HUES48 (cell line): ENCODE results near the gene ROCK2.
A peak's percentile ranks its signal among the peaks of the same experiment; 100 is the strongest.
"Not testable (repeated sequence)": the region's sequence is repeated elsewhere in the genome, so short reads cannot be mapped to it uniquely, and the experiment has no call there.

ENCODE experiments used
- H3K27ac ChIP-seq: one replicate; pipeline ENCODE4 v1.7.0; 2013; ENCODE audit warnings: low read depth, low read length, inconsistent platforms
- H3K27me3 ChIP-seq: 2 replicates; pipeline ENCODE4 v1.6.1; 2013; ENCODE audit warnings: mild to moderate bottlenecking, low read length; ENCODE audit not compliant: control insufficient read depth, insufficient read depth
- H3K36me3 ChIP-seq: 2 replicates; pipeline ENCODE4 v1.6.1; 2013; ENCODE audit warnings: low read length; ENCODE audit not compliant: control insufficient read depth, insufficient read depth
- H3K4me1 ChIP-seq: 2 replicates; pipeline ENCODE4 v1.6.1; 2013; ENCODE audit warnings: mild to moderate bottlenecking, low read length; ENCODE audit not compliant: control insufficient read depth, insufficient read depth
- H3K4me3 ChIP-seq: 2 replicates; pipeline ENCODE4 v1.5.1; 2013; ENCODE audit warnings: mild to moderate bottlenecking, low read depth, low read length
- H3K9ac ChIP-seq: 2 replicates; pipeline ENCODE4 v1.6.1; 2013; ENCODE audit warnings: mild to moderate bottlenecking, low read depth, low read length, moderate library complexity
- H3K9me3 ChIP-seq: 2 replicates; pipeline ENCODE4 v1.6.1; 2013; ENCODE audit warnings: low read length; ENCODE audit not compliant: control insufficient read depth, insufficient read depth

ROCK2 gene

DNA sequence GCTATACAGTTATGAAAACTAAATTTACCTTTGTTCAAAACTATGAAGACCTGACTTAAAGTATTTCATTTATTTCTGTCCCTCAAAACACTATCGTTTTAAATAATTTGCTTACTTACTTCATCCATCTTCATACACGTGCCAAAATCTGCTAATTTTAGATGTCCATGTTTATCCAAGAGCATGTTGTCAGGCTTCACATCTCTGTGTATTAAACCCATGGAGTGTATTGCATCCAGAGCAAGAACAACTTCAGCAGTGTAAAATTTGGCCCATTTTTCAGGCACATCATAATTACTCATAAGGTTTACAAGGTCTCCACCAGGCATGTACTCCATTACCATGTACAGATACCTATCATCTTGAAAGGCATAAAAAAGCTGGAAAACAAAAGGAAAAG is 108.9 kb downstream of the ROCK2 start:
- Histone ChIP-seq H3K4me1 (no peaks in the 10 kb centered on the region), H3K9me3 (no peaks in the 10 kb centered on the region), H3K36me3 (0 out of 2 replicates have a peak, but pooled peaks cover 4% of the 10 kb centered on the region), H3K27ac (no peak overlapping the region), H3K27me3 (no peaks in the 10 kb centered on the region), H3K4me3 (no peak overlapping the region), H3K9ac (no peak overlapping the region)

DNA sequence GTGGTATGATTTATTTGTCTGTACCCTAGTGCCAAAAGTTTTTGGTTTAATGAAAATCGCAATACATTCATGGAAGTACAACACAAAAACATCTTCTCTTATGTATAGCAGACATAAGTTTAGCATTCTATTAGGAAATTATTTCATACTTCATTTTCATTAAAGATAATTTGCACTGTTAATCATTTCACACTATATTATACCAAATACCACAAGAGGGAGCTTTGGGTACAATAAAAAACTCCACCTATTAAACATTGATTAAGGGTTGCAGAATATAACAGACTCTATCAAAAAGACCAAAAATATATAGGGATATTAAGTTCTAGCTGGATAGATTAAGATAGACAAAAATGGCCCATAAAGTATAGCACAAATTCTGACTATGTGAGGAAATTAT is 110.1 kb downstream of the ROCK2 start:
- Histone ChIP-seq H3K4me3 (no peak overlapping the region), H3K27me3 (no peaks in the 10 kb centered on the region), H3K36me3 (0 out of 2 replicates have a peak, but pooled peaks cover 4% of the 10 kb centered on the region), H3K4me1 (no peaks in the 10 kb centered on the region), H3K9me3 (no peaks in the 10 kb centered on the region), H3K27ac (no peak overlapping the region), H3K9ac (no peak overlapping the region)

DNA sequence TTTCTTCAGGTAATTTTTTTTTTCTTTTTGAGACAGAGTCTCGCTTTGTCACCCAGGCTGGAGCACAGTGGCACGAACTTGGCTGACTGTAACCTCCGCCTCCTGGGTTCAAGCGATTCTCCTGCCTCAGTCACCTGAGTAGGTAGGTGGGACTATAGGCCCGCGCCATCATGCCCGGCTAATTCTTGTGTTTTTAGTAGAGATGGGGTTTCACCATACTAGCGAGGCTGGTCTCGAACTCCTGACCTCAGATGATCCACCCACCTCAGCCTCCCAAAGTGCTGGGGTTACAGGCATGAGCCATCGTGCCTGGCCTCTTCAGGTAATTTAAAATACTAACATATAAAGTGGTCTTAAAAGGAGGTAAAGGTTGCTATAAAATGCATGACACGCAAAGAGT is 113.2 kb downstream of the ROCK2 start:
- H3K27ac ChIP-seq, H3K4me3 ChIP-seq, H3K27me3 ChIP-seq, H3K9me3 ChIP-seq, H3K9ac ChIP-seq, H3K4me1 ChIP-seq, H3K36me3 ChIP-seq: not testable (repeated sequence)

DNA sequence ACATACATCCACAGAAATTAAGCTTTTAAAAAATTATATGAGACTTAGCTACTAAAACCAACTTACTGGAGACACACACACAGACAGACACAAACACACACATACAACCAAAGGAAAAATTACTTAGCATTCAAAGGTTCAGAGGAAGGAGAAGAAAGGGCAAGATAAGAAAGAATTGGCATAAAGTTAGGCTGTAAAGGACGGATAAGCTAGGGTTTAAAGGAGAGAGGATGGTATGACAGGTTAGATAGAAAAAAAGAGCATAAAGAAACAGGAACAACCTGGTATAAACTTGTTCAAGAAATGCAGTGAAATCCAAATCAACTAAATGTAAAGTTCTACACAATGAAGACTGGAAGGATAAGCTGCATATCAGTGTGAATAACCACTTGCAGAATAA is 115.7 kb downstream of the ROCK2 start:
- H3K9ac ChIP-seq = no peak overlapping the region
- H3K27ac ChIP-seq = no peak overlapping the region
- H3K4me1 ChIP-seq = peaks cover 14% of the 10 kb centered on the region
- peaks cover 2% of the 10 kb centered on the region; the same call in 1 of the 2 replicates for H3K36me3 ChIP-seq
- H3K27me3 ChIP-seq = no peaks in the 10 kb centered on the region
- no peak overlapping the region for H3K4me3 ChIP-seq
- H3K9me3 ChIP-seq = no peaks in the 10 kb centered on the region

DNA sequence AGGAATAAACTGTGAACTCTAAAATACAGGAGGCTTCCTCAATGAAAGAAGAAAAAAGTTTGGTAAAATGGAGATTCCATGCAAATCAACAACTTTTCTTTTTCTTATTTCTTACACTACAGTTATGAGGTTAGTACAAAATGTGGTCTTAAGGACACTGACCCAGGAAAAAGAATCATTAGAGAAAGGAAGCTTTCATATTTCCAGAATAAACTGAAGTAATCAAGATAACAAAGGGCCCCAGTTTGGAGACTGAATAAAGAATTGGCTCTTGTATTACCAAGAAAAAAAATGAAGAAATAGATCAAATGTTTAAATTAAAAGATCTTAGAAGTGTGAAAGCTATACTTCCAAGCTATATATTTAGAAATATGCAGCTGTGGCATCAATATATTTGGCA is 116.8 kb downstream of the ROCK2 start:
- Histone ChIP-seq H3K27ac (no peak overlapping the region), H3K4me1 (peaks cover 20% of the 10 kb centered on the region), H3K4me3 (no peak overlapping the region), H3K9me3 (no peaks in the 10 kb centered on the region), H3K9ac (no peak overlapping the region), H3K27me3 (no peaks in the 10 kb centered on the region), H3K36me3 (peaks cover 2% of the 10 kb centered on the region; the same call in 1 of the 2 replicates)

DNA sequence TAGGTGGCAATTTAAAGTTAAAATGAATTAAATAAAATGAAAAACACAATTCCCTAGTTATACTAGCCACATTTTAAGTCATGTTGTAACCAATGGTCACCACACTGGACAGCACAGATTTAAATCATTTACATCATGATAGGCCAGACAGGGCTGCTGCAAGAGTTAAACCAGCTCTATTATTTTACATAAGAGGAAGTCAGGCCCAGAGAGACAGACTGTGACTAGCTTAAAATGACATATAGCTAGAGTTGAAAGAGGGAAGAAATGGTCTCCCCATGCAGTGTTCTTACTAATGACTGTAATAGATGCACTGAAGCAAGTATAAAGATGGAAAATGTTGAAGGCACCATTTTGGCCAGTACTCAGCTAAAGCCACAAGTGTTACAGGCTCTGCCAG is 119.5 kb downstream of the ROCK2 start:
- Histone ChIP-seq H3K4me3 (no peak overlapping the region), H3K4me1 (peaks cover 20% of the 10 kb centered on the region), H3K27ac (peak overlapping the region; percentile 43), H3K9ac (no peak overlapping the region), H3K27me3 (no peaks in the 10 kb centered on the region), H3K9me3 (no peaks in the 10 kb centered on the region), H3K36me3 (peaks cover 19% of the 10 kb centered on the region)

DNA sequence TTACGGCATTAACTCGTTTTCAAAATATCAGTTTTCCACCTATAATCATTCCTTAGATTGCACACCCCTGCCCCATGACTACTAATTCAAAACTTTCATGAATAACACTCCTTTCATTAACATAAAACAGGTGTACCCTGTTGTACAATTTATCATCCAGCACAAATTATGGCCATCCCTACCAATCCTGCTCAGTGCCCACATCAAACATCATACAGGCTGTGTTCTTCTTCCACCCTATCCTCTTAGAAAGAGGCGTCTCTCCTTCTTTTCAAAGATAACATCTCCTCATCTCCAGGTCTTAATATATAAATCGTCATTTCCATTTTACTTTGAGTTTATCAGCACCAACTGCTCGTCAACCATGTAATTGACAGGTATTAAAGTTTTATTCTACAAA is 121.6 kb downstream of the ROCK2 start:
- Histone ChIP-seq H3K36me3 (peaks cover 32% of the 10 kb centered on the region), H3K9ac (no peak overlapping the region), H3K4me3 (no peak overlapping the region), H3K9me3 (no peaks in the 10 kb centered on the region), H3K27ac (no peak overlapping the region), H3K27me3 (no peaks in the 10 kb centered on the region), H3K4me1 (peaks cover 20% of the 10 kb centered on the region)

DNA sequence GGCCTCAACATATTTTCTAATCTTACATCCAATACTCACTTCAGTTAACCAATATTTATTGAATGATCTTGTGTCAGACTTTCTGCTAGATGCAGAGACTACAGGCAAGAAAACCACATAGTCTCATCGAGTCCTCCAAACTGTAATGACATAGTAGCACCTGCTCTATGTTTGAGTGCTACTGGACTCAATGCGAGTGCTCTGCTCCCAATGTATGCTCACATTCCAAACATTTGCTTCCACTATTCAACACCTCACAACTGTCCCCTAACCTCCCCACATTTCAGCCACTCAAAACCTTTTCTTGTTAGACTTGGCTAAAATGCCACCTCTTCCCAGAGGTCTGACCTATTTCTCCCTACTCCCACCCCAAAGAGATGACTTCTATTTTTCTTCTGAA is 124.0 kb downstream of the ROCK2 start:
- Histone ChIP-seq H3K9ac (no peak overlapping the region), H3K27ac (no peak overlapping the region), H3K27me3 (no peaks in the 10 kb centered on the region), H3K4me1 (peaks cover 20% of the 10 kb centered on the region), H3K9me3 (no peaks in the 10 kb centered on the region), H3K36me3 (peaks cover 51% of the 10 kb centered on the region), H3K4me3 (no peak overlapping the region)

DNA sequence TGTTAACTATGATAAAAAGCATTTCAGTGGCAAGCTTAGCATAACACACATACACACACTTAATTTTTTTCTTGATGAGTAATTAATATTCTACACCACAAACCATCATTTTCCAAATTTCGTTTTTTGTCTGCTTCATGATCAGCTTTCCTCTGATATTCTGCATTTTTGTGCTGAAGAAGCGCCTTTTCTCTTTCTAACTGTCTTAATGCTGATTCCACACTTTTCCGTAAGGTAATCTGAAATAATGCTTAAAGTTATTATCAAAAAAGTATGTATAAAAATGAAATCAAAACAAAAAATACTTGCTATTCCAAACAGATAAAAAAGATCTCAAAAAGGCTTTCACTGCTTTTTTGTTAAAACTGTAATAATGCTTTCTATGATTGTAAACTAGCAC is 129.0 kb downstream of the ROCK2 start:
- Histone ChIP-seq H3K4me1 (no peaks in the 10 kb centered on the region), H3K27ac (no peak overlapping the region), H3K9ac (no peak overlapping the region), H3K36me3 (peaks cover 73% of the 10 kb centered on the region), H3K27me3 (no peaks in the 10 kb centered on the region), H3K4me3 (no peak overlapping the region), H3K9me3 (no peaks in the 10 kb centered on the region)

DNA sequence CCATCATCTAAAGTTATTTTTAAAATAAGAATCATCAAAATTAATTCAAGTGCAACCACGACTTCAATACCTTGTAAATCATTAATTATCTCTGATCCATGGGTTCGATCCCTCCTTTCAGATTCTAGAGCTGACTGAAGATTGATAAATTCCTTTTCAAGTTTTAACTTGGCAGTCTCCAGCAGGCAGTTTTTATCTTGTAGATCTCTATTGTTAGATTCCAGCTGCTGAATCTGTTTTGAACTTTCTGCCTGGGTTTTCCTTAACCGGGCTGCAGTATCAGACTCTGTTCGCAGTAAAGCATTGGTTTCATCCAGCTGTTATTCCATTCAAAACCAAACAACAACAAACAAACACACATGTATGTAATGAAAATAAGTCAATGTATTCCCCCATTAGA is 129.7 kb downstream of the ROCK2 start:
- Histone ChIP-seq H3K36me3 (peaks cover 77% of the 10 kb centered on the region), H3K27ac (no peak overlapping the region), H3K4me3 (no peak overlapping the region), H3K27me3 (no peaks in the 10 kb centered on the region), H3K9ac (no peak overlapping the region), H3K4me1 (no peaks in the 10 kb centered on the region), H3K9me3 (no peaks in the 10 kb centered on the region)

DNA sequence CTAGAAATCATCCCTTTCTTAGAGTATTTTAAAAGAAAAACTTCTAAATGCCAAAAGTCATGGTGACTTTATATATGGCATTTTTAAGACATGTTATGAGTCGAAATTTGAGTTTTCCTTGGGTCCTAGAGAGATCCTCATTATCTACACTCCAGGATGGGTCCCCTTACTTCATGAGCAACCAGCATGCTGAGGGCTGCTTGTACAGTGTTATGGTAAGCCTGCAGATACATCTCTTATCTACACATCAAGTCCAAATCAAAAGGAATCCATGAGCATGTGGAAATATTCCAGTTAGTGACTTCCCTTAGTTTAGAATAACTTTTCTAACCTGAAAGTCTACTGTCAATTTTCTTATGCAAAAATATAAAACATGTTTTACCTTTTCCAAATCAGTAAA is 130.5 kb downstream of the ROCK2 start:
- Histone ChIP-seq H3K27ac (no peak overlapping the region), H3K4me1 (no peaks in the 10 kb centered on the region), H3K36me3 (peaks cover 80% of the 10 kb centered on the region), H3K9ac (no peak overlapping the region), H3K27me3 (no peaks in the 10 kb centered on the region), H3K9me3 (no peaks in the 10 kb centered on the region), H3K4me3 (no peak overlapping the region)

DNA sequence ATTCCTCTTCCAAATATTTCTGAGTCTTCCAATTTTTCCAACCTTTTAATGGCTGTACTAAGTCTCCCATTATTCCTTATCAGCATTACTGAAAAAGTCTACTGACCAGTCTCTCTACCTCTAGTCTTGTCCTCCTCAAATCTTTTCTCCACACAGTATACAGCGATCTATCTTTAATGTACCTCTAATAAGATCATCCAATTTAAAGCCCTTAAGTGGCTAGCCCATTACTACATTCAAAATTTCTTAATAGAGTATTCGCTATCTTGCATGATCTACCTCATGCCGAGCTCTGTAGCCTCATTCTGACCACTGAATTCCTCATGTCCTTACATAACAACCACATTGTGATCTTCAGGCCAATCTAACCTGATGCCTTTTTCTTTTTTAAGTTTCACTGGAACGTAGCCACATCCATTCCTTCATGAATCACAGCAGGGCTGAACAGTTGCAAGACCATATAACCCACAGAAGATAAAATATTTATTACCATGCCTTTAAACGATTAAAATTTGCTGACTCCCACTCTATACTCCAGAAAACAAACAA is 131.3 kb downstream of the ROCK2 start:
- Histone ChIP-seq H3K4me3 (no peak overlapping the region), H3K9me3 (no peaks in the 10 kb centered on the region), H3K9ac (no peak overlapping the region), H3K27me3 (no peaks in the 10 kb centered on the region), H3K4me1 (no peaks in the 10 kb centered on the region), H3K27ac (no peak overlapping the region), H3K36me3 (peaks cover 76% of the 10 kb centered on the region)
